SK-N-MC (cell line): ENCODE measurements around the gene SV2A.
"Not testable (repeated sequence)": the region's sequence is repeated elsewhere in the genome, so short reads cannot be mapped to it uniquely, and the experiment has no call there.

Experiments used
- DNase-seq: peaks from one replicate; pipeline ENCODE4 v3.0.0-alpha.2; 2011; ENCODE audit warnings: low read depth, low spot score
- H3K27ac ChIP-seq: fragments of 200-600 bp; sonication (generic); 2 replicates; pipeline ENCODE4 v1.5.1; 2016; ENCODE audit warnings: mixed run types
- H3K36me3 ChIP-seq: fragments of 200-600 bp; sonication (generic); 2 replicates; pipeline ENCODE4 v1.6.1; 2017; ENCODE audit warnings: antibody characterized with exemption, low read length, mixed read lengths; ENCODE audit not compliant: insufficient read depth
- H3K4me3 ChIP-seq: fragments of 200-600 bp; sonication (generic); 2 replicates; pipeline ENCODE4 v1.5.1; 2016
- H3K9ac ChIP-seq: fragments of 200-600 bp; sonication (generic); 2 replicates; pipeline ENCODE4 v1.8.0; 2017; ENCODE audit warnings: mixed run types, mixed read lengths; ENCODE audit not compliant: insufficient read length
- H3K9me3 ChIP-seq: fragments of 200-600 bp; sonication (generic); 2 replicates; pipeline ENCODE4 v1.6.1; 2017; ENCODE audit warnings: low read depth, mild to moderate bottlenecking, antibody characterized with exemption, low read length, moderate library complexity, mixed read lengths
- EZH2 ChIP-seq: fragments of 200-600 bp; sonication (generic); IDR thresholded peaks from one replicate; pipeline ENCODE4 v1.6.1; 2017; ENCODE audit warnings: antibody characterized with exemption
- FOXP2 ChIP-seq: optimal IDR thresholded peaks from 2 replicates; pipeline ENCODE3; 2011; ENCODE audit warnings: mild to moderate bottlenecking, moderate library complexity; ENCODE audit not compliant: insufficient read depth; ENCODE audit errors: extremely low read length, control extremely low read depth
- POLR2AphosphoS5 ChIP-seq: IDR thresholded peaks from 2 replicates; pipeline ENCODE4 v1.6.1; 2012; ENCODE audit warnings: mild to moderate bottlenecking, low read depth, low read length, borderline replicate concordance

SV2A gene

GRCh38 chr1:149886396-149887195 lies 31.0 kb downstream of the SV2A start:
- Histone ChIP-seq H3K9ac (peak overlapping the region; percentile 97), H3K4me3 (peak overlapping the region; percentile 95), H3K9me3 (no peaks in the 10 kb centered on the region), H3K36me3 (no peaks in the 10 kb centered on the region), H3K27ac (peak overlapping the region; percentile 100)
- peak; percentile 98 for DNase-seq
- TF ChIP-seq POLR2AphosphoS5 (peak; percentile 90), EZH2 (no peak)

- TF ChIP-seq POLR2AphosphoS5, result peak; percentile 64; the same call in 1 of the 2 replicates
- H3K9me3 ChIP-seq, H3K36me3 ChIP-seq, DNase-seq: not testable (repeated sequence)
- Histone ChIP-seq H3K27ac (peak overlapping the region; percentile 95), H3K9ac (peak overlapping the region; percentile 97), H3K4me3 (peak overlapping the region; percentile 95)
These were observed 31.6 kb downstream of the SV2A start for GRCh38 chr1:149886121-149886395.

DNA sequence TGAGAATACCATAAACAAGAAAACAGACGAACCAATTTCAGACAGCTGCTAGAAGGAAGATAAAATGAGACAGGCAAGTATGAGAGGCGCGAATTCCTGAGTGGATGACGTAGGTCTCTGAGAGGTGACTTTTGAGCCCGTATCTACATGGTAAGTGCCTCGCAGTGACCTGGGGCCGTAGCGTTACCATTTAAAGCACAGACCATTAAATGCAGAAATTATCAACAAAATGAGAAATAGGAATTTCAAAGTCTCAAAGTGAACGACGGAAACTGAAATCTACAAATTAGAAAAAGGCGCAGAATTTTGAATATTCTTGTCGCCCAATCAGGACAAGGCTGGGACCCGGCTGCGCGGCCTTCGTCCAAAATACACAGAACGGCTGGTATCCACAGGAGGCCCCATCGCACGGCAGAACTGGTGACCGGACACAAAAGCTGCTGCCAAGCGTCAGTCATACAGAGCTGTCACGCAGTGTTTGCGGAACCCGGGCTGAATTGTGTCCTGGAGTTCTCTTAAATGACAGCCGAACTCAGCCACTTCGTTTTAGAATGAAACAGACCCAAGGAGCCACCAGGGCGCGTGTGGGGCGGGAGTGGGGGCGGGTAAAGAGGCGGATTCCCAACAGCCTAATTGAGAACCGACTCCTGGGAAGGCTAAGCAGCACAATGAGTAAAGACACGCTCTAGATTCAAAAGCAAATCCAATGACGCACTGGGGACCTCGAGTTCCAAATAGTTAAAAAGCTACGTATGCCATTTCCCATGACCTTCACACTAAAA lies 32.1 kb downstream of the SV2A start:
- peak overlapping the region; percentile 95 for H3K27ac ChIP-seq
- TF ChIP-seq POLR2AphosphoS5, result peak; percentile 39; the same call in 1 of the 2 replicates
- no peak for TF ChIP-seq EZH2
- H3K9me3 ChIP-seq, result no peaks in the 10 kb centered on the region
- H3K4me3 ChIP-seq, result peak overlapping the region; percentile 95
- peak overlapping the region; percentile 97 for H3K9ac ChIP-seq
- no peak for DNase-seq
- no peaks in the 10 kb centered on the region for H3K36me3 ChIP-seq

GRCh38 chr1:149884433-149885338 lies 33.0 kb downstream of the SV2A start:
- no peak for DNase-seq
- H3K9ac ChIP-seq, result peak overlapping the region; percentile 97
- TF ChIP-seq POLR2AphosphoS5, result no peak
- no peak for TF ChIP-seq FOXP2
- TF ChIP-seq EZH2, result no peak
- H3K4me3 ChIP-seq, result peak overlapping the region; percentile 95
- H3K9me3 ChIP-seq, result no peaks in the 10 kb centered on the region
- peak overlapping the region; percentile 95 for H3K27ac ChIP-seq
- H3K36me3 ChIP-seq, result no peaks in the 10 kb centered on the region

DNA sequence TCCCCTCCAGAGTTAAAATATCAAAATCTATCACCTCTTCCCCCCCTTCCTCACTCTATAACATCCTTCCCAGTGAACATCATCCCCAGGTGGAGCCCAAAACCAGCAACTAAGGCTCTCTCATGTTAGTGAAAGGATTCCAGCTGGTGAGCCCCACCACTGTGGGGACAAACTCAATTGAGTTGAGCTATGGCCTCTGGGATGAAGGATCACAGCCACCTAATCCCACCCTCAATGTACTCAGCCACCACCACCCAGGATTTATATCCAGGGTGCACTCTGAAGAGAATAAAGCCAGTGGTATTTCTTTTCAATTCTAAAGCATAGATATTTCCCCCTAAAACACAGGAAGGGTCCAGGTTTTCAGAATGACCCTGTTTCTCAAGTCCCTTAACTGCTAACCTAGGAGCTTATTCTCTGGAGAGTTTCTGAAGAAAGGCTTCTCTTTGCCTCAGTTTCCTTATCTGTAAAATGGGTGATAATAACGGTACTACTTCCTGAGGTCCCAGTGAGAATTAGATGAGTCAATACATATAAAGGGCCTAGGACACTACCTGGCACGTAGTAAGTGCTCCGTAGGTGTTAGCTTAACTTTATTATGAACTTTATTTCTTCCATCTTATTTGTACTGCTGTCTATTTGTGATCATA lies 33.9 kb downstream of the SV2A start:
- no peaks in the 10 kb centered on the region for H3K36me3 ChIP-seq
- no peak overlapping the region for H3K4me3 ChIP-seq
- peak overlapping the region; percentile 95; the same call in 1 of the 2 replicates for H3K27ac ChIP-seq
- no peaks in the 10 kb centered on the region for H3K9me3 ChIP-seq
- H3K9ac ChIP-seq, result peak overlapping the region; percentile 97
- DNase-seq, result no peak
- TF ChIP-seq FOXP2 (no peak), EZH2 (no peak), POLR2AphosphoS5 (no peak)

- Histone ChIP-seq H3K9me3 (no peaks in the 10 kb centered on the region), H3K27ac (no peak overlapping the region), H3K36me3 (no peaks in the 10 kb centered on the region), H3K4me3 (no peak overlapping the region), H3K9ac (no peak overlapping the region)
- no peak for DNase-seq
- TF ChIP-seq EZH2 (no peak), FOXP2 (no peak), POLR2AphosphoS5 (no peak)
These were observed 35.8 kb downstream of the SV2A start for GRCh38 chr1:149881876-149882275.

DNA sequence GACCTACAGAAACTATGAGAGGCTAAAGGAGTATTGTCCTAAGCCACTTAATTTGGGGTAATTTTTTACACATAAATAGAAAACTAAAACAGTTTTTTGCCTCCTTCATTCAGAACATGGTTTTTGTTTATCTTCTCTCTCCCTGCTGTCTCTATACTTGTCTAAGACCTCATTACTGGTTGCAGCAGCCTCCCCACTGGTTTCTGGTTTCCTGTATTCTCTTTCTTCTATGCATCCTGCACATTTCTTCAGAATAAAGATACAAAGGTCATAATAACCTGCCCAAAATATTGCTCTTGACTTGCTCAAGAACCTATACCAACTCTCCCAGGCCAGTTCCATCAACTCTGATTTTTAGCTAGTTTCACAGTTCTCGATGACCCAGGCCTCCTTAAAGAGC lies 38.1 kb downstream of the SV2A start:
- Histone ChIP-seq H3K9me3 (no peaks in the 10 kb centered on the region), H3K9ac (peak overlapping the region; percentile 57), H3K4me3 (no peak overlapping the region), H3K36me3 (no peaks in the 10 kb centered on the region), H3K27ac (peak overlapping the region; percentile 67)
- TF ChIP-seq EZH2 (no peak), FOXP2 (no peak)
- no peak for DNase-seq
